ENCODE data around the gene BNC2.

Gene BNC2

DNA sequence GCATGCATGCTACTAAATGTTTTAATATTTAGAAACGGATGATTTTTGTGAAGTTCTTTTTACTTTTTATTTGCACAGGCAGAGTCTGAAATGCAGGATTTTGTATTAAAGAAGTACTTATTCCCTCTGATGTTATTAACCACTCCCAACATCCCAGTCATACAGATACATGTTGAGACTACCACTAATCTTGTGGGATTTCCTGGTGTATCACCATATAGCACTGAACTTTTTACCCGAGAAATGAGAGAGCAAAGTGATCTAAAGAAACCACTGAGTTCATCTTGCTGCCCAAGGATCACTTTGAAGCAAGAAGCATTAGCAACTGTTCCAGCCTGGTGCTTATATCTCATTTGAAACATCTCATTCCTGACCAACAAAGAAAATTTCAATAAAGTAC lies 443.8 kb downstream of the BNC2 start:
- POLR2A ChIA-PET = no interaction called here
- TF ChIP-seq SUZ12 (IDR thresholded peaks at IDR 0.05) = no peak
- no peak for TF ChIP-seq FOXK2 (IDR thresholded peaks at IDR 0.05)
- TF ChIP-seq TARDBP (IDR thresholded peaks at IDR 0.05) = no peak
- no peak for TF ChIP-seq HDGF (IDR thresholded peaks at IDR 0.05; ENCODE audit: borderline replicate concordance)
- TF ChIP-seq, protein P1, sequence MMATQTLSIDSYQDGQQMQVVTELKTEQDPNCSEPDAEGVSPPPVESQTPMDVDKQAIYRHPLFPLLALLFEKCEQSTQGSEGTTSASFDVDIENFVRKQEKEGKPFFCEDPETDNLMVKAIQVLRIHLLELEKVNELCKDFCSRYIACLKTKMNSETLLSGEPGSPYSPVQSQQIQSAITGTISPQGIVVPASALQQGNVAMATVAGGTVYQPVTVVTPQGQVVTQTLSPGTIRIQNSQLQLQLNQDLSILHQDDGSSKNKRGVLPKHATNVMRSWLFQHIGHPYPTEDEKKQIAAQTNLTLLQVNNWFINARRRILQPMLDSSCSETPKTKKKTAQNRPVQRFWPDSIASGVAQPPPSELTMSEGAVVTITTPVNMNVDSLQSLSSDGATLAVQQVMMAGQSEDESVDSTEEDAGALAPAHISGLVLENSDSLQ (IDR thresholded peaks at IDR 0.05) = no peak
- no peak for TF ChIP-seq FOXA1 (IDR thresholded peaks at IDR 0.05)
- TF ChIP-seq CTBP1 (IDR thresholded peaks at IDR 0.05; ENCODE audit: borderline replicate concordance) = no peak
- TF ChIP-seq ZNF384 (IDR thresholded peaks at IDR 0.05) = no peak
- TF ChIP-seq FOXM1 (IDR thresholded peaks at IDR 0.05; ENCODE audit: borderline replicate concordance) = no peak
- no peak for TF ChIP-seq BHLHE40 (IDR thresholded peaks at IDR 0.05; ENCODE audit: borderline replicate concordance)
- TF ChIP-seq ARNT (IDR thresholded peaks at IDR 0.05) = no peak
- TF ChIP-seq LEF1 (IDR thresholded peaks at IDR 0.05; ENCODE audit: borderline replicate concordance) = no peak
- TF ChIP-seq NFRKB (IDR thresholded peaks at IDR 0.05) = no peak
- CTCF ChIA-PET = no interaction called here
- no peak for DNase-seq (ENCODE audit: extremely low spot score)

DNA sequence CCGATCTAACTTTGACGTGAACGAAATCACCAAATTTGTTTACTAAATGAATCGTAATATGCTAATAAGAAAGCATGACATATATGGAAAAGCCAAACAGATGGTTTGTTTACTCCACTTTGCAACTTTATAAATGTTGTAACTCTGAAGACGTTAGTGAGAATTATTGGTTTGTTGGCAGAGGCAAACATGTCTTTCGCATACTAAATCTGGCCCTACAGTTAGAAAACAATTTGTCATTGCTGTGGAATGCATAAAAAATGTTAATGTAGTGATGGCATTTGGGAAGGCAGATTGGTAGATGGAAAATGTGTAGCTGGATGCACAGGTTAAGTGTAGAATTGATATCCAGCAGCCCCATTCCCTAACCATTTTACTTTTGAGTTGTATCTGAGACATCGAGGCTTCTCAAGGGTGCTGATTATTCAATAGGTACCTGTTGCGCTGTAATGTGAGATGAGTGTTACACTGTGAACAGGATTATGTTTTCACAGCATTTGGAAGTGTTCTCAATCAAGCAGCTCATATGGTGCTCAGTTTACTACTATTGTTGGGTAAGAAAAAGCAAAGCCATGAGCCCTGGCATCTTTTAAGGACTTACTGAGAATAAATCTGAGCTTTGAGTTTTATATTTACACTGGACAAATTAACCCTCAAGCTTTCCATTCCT lies 444.8 kb downstream of the BNC2 start:
- TF ChIP-seq LEF1 (IDR thresholded peaks at IDR 0.05; ENCODE audit: borderline replicate concordance) (no peak), HDGF (IDR thresholded peaks at IDR 0.05; ENCODE audit: borderline replicate concordance) (no peak)
- ChIA-PET CTCF (interaction anchor here (0.6 kb wide), 1 partner anchor 551 kb away, joined by 4 read pairs; no protein-coding TSS in a partner anchor), POLR2A (no interaction called here)
- DNase-seq (ENCODE audit: extremely low spot score) = no peak

DNA sequence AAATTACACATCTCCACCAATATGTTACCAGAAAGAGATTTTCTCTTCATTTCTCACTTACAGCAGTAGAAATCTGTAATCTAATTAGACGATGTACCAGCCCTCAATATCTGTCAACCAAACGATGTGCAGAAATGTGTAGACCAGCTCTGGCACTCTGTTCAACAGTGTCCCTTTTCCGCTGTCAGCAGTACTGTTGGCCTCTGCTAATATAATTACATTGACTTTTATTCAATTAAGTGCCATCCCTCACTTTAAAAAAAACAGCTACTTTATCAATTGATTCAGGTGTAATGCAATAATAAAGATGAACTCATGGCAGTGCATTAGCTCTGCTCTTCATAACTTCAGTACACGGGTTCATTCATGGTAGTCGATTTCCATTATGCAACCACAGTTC lies 448.4 kb downstream of the BNC2 start:
- DNase-seq (ENCODE audit: extremely low spot score) = no peak
- POLR2A ChIA-PET = no interaction called here
- CTCF ChIA-PET = no interaction called here
- no peak for TF ChIP-seq BHLHE40 (IDR thresholded peaks at IDR 0.05; ENCODE audit: borderline replicate concordance)
- no peak for TF ChIP-seq ARNT (IDR thresholded peaks at IDR 0.05)
- no peak for TF ChIP-seq CTBP1 (IDR thresholded peaks at IDR 0.05; ENCODE audit: borderline replicate concordance)

DNA sequence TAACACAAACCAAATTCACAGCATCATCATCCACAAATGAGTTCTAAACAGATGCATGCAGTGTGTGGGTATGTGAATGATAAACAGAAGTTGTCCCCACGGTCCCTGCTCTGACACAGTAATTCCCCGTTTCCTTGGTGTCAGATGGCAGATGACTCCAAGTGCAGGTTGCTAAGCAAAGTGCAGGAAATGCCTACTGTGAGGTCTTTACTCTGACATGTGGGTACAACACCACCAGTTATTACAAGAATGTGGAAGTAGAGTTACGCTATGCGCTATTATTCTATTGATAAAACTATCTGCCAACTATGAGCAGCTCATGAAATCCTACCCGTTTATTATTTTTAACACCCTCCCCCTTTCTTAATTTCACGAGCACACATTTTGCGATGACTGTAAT lies 448.9 kb downstream of the BNC2 start:
- POLR2A ChIA-PET = no interaction called here
- CTCF ChIA-PET = no interaction called here
- TF ChIP-seq ELF4 (IDR thresholded peaks at IDR 0.05) (no peak), SUZ12 (IDR thresholded peaks at IDR 0.05) (no peak), SP1 (IDR thresholded peaks at IDR 0.05) (no peak), LEF1 (IDR thresholded peaks at IDR 0.05; ENCODE audit: borderline replicate concordance) (no peak), FOXK2 (IDR thresholded peaks at IDR 0.05) (no peak), ZNF384 (IDR thresholded peaks at IDR 0.05) (no peak), FOXA1 (IDR thresholded peaks at IDR 0.05) (no peak)
- TF ChIP-seq, protein P1 (IDR thresholded peaks at IDR 0.05) = no peak
- peak; percentile 9 for DNase-seq (ENCODE audit: extremely low spot score)

DNA sequence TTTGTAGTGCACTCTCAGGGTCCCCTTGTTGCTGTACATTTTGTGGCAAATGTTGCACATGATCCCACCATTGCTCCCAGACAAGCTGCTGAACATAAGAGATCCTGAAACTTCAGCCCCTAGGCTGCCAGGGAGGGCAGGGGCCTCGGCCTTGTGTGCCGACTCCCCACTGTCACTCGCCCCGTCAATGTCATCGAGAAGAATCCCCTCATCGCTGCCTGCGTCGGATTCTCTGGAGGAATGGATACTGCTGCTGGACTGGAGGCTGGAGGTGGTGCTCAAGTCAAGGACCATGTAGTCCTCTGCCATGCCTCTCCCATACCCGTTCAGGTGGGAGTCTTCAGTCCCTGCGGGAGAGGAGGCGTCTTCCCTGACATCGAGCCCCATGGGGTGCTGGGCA lies 451.3 kb downstream of the BNC2 start:
- CTCF ChIA-PET = no interaction called here
- POLR2A ChIA-PET = no interaction called here
- no peak for TF ChIP-seq FOXK2 (IDR thresholded peaks at IDR 0.05)
- no peak for TF ChIP-seq ARNT (IDR thresholded peaks at IDR 0.05)
- TF ChIP-seq FOXM1 (IDR thresholded peaks at IDR 0.05; ENCODE audit: borderline replicate concordance) = no peak
- TF ChIP-seq SUZ12 (IDR thresholded peaks at IDR 0.05) = no peak
- TF ChIP-seq CTBP1 (IDR thresholded peaks at IDR 0.05; ENCODE audit: borderline replicate concordance) = no peak
- DNase-seq (ENCODE audit: extremely low spot score) = no peak

DNA sequence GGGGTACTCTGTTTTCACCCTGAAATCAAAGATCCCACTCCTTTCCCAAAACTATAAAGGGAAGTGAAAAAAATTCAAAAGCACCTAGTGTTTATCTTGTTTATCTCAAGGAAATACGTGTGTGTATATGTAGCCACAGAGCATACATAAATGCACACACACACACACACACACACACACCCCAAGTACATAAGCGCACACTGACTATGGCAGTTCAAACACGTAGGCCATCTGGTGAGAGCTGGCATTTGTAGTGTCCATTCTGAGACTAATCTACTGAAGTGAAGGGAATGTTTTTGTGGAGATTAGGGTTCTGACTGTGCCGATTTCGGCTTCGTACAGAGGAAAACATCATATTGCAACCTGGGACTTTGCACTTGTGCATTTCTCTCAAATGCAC lies 451.7 kb downstream of the BNC2 start:
- TF ChIP-seq TARDBP (IDR thresholded peaks at IDR 0.05) (no peak), SP1 (IDR thresholded peaks at IDR 0.05) (no peak), CTBP1 (IDR thresholded peaks at IDR 0.05; ENCODE audit: borderline replicate concordance) (no peak), FOXA1 (IDR thresholded peaks at IDR 0.05) (no peak), ARNT (IDR thresholded peaks at IDR 0.05) (no peak), NFRKB (IDR thresholded peaks at IDR 0.05) (no peak), FOXM1 (IDR thresholded peaks at IDR 0.05; ENCODE audit: borderline replicate concordance) (no peak), HDGF (IDR thresholded peaks at IDR 0.05; ENCODE audit: borderline replicate concordance) (no peak), SUZ12 (IDR thresholded peaks at IDR 0.05) (no peak), FOXK2 (IDR thresholded peaks at IDR 0.05) (no peak), BHLHE40 (IDR thresholded peaks at IDR 0.05; ENCODE audit: borderline replicate concordance) (no peak), ZNF384 (IDR thresholded peaks at IDR 0.05) (no peak), ELF4 (IDR thresholded peaks at IDR 0.05) (no peak), LEF1 (IDR thresholded peaks at IDR 0.05; ENCODE audit: borderline replicate concordance) (no peak), L3MBTL2 (conservative IDR thresholded peaks at IDR 0.05) (no peak)
- TF ChIP-seq, protein P1 (IDR thresholded peaks at IDR 0.05) = no peak
- ChIA-PET CTCF (no interaction called here), POLR2A (no interaction called here)
- no peak for DNase-seq (ENCODE audit: extremely low spot score)

DNA sequence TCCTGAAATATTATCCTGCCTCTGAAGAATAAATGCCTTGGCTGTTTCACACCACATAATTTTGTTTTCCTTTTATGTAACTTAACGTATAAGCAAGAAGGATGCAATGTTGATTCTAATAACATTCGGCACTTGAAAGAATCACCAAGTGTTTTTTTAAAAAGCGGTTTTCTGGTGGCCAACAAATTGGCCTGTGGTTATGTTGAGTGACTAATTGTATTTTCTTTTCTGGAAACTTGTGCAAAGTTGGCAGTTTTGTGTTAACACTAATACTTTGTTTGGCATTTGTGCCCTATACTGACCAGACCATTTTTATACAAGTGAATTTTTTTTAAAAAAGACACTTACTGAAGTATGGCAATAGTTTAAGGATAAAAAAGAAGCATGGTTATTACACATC lies 452.7 kb downstream of the BNC2 start:
- DNase-seq (ENCODE audit: extremely low spot score) = no peak
- POLR2A ChIA-PET = no interaction called here
- TF ChIP-seq SUZ12 (IDR thresholded peaks at IDR 0.05) = no peak
- no peak for TF ChIP-seq ZNF384 (IDR thresholded peaks at IDR 0.05)
- no peak for TF ChIP-seq FOXK2 (IDR thresholded peaks at IDR 0.05)
- no peak for TF ChIP-seq LEF1 (IDR thresholded peaks at IDR 0.05; ENCODE audit: borderline replicate concordance)
- no peak for TF ChIP-seq NFRKB (IDR thresholded peaks at IDR 0.05)
- TF ChIP-seq HDGF (IDR thresholded peaks at IDR 0.05; ENCODE audit: borderline replicate concordance) = no peak
- TF ChIP-seq, protein P1 (IDR thresholded peaks at IDR 0.05) = no peak
- TF ChIP-seq TARDBP (IDR thresholded peaks at IDR 0.05) = no peak
- CTCF ChIA-PET = no interaction called here
